ENCODE results near the gene SPINK5. TPM values are rescaled to one million over a fixed set of nuclear protein-coding genes. Genes with fewer than 3 reads are reported as not detected.

The SPINK5 gene
- total and polyA plus RNA-seq, 3 donors from 2014 or later, result 0.90 to 3.5 (median 1.1) TPM

DNA sequence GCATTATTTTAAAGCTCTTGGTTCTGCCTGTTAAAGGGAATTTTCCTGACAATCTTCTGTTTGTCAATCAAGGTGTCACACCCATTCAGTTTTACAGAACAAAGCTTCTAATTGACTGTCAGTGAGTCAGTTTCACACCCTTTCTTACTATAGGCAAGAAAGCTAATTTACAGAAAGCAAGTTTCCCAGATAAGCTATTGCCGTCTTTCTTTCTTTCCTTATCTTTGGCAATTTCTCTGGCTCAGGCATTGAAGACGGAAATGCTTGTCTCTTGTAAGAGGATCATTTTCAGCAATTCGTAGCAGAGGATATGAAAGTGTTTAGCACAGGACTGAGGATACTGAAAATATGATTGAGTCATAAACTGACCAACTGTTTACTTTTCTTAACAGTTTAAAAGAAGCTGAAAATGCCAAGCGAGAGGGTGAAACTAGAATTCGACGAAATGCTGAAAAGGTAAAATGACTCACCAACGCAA lies 27.0 kb downstream of the SPINK5 start:
- Histone ChIP-seq H3K9me3 (no peaks in the 10 kb centered on the region), H3K4me3 (no peak overlapping the region), H3K27ac (no peak overlapping the region), H3K27me3 (no peaks in the 10 kb centered on the region), H3K4me1 (no peaks in the 10 kb centered on the region), H3K36me3 (ENCODE audit: low read depth, missing control alignments) (no peaks in the 10 kb centered on the region)
- intact Hi-C loops (cut with DNase I; ENCODE audit: low total_unique reads), result no loop called here
- DNase-seq, result no peak
- WGBS, 2 donors, result 73 to 74% methylated on average over 7 of the region's 7 CpGs
- TF ChIP-seq CTCF (IDR thresholded peaks at IDR 0.05), result no peak
- no peak for TF ChIP-seq POLR2A (IDR thresholded peaks at IDR 0.05)

- 59 to 69% methylated on average over 4 of the region's 4 CpGs for WGBS, 2 donors
- Histone ChIP-seq H3K9me3 (no peaks in the 10 kb centered on the region), H3K27me3 (no peaks in the 10 kb centered on the region), H3K27ac (no peak overlapping the region), H3K36me3 (ENCODE audit: low read depth, missing control alignments) (no peaks in the 10 kb centered on the region), H3K4me1 (no peaks in the 10 kb centered on the region), H3K4me3 (no peak overlapping the region)
- intact Hi-C loops (cut with DNase I; ENCODE audit: low total_unique reads), result no loop called here
- no peak for DNase-seq
- TF ChIP-seq POLR2A (IDR thresholded peaks at IDR 0.05) (no peak), CTCF (IDR thresholded peaks at IDR 0.05) (no peak)
Observed at GRCh38 chr5:148091991-148092964, 28.5 kb downstream of the SPINK5 start.

- no peaks in the 10 kb centered on the region for H3K27me3 ChIP-seq
- H3K27ac ChIP-seq, result no peak overlapping the region
- no peaks in the 10 kb centered on the region for H3K36me3 ChIP-seq (ENCODE audit: low read depth, missing control alignments)
- TF ChIP-seq CTCF (IDR thresholded peaks at IDR 0.05) (no peak), POLR2A (IDR thresholded peaks at IDR 0.05) (no peak)
- no peak for DNase-seq
- no peak overlapping the region for H3K4me3 ChIP-seq
- intact Hi-C loops (cut with DNase I; ENCODE audit: low total_unique reads), result no loop called here
- H3K9me3 ChIP-seq, result no peaks in the 10 kb centered on the region
- H3K4me1 ChIP-seq, result no peaks in the 10 kb centered on the region
- 87 to 88% methylated on average over 3 of the region's 3 CpGs for WGBS, 2 donors
Observed at GRCh38 chr5:148094336-148094735, 30.6 kb downstream of the SPINK5 start.

GRCh38 chr5:148104226-148104625 lies 40.4 kb downstream of the SPINK5 start:
- Histone ChIP-seq H3K27ac (no peak overlapping the region), H3K9me3 (no peaks in the 10 kb centered on the region), H3K4me3 (no peak overlapping the region), H3K36me3 (ENCODE audit: low read depth, missing control alignments) (no peaks in the 10 kb centered on the region), H3K4me1 (no peaks in the 10 kb centered on the region), H3K27me3 (no peaks in the 10 kb centered on the region)
- intact Hi-C loops (cut with DNase I; ENCODE audit: low total_unique reads), result no loop called here
- DNase-seq, result no peak
- TF ChIP-seq CTCF (IDR thresholded peaks at IDR 0.05) (no peak), POLR2A (IDR thresholded peaks at IDR 0.05) (no peak)
- 88 to 91% methylated on average over 1 of the region's 1 CpG for WGBS, 2 donors

Measured in testis (tissue), 3 donors.